Measurements from ENCODE around the gene FOXO3.

- TF ChIP-seq CHD2 (IDR thresholded peaks at IDR 0.05; ENCODE audit: low read length) (no peak), POLR2A (IDR thresholded peaks at IDR 0.05; ENCODE audit: control extremely low read depth in 1 of 2, low read depth in 2 of 2, low read length in 2 of 2) (no peak), CTCF (IDR thresholded peaks at IDR 0.05; ENCODE audit: control extremely low read depth in 1 of 3, insufficient read depth in 1 of 3, low read depth in 1 of 3, low read length in 3 of 3) (no peak), SRF (IDR thresholded peaks at IDR 0.05; ENCODE audit: low read depth, low read length) (no peak), USF2 (IDR thresholded peaks at IDR 0.05; ENCODE audit: low read length) (no peak), SP1 (IDR thresholded peaks at IDR 0.05; ENCODE audit: low read depth, low read length) (no peak), EP300 (IDR thresholded peaks at IDR 0.05; ENCODE audit: borderline replicate concordance in 1 of 2, low read depth in 2 of 2, low read length in 2 of 2) (no peak), MAX (IDR thresholded peaks at IDR 0.05) (no peak), CBX5 (IDR thresholded peaks at IDR 0.05; ENCODE audit: low read depth, low read length) (no peak), TAF1 (IDR thresholded peaks at IDR 0.05; ENCODE audit: low read depth, low read length) (no peak)
Observed at GRCh38 chr6:108555399-108556052, 5.2 kb upstream of the FOXO3 start.
